Mesendoderm (in vitro differentiated cells): ENCODE data around the gene KCNN3.

Experiments
- DNase-seq: peaks from one replicate; pipeline ENCODE4 v3.0.0; 2013
- H2AK5ac ChIP-seq: 2 replicates; pipeline ENCODE4 v1.6.1; 2013; ENCODE audit warnings: low read length, inconsistent platforms
- H2BK120ac ChIP-seq: 2 replicates; pipeline ENCODE4 v1.6.1; 2013; ENCODE audit warnings: low read depth, mild to moderate bottlenecking, low read length, moderate library complexity, mixed read lengths
- H2BK15ac ChIP-seq: replicated peaks from 2 replicates; pipeline ENCODE4 v1.6.1; 2013; ENCODE audit warnings: low read depth, mild to moderate bottlenecking, moderate library complexity
- H2BK5ac ChIP-seq: 2 replicates; pipeline ENCODE4 v1.6.1; 2013; ENCODE audit warnings: low read length, inconsistent platforms
- H3K18ac ChIP-seq: 2 replicates; pipeline ENCODE4 v1.6.1; 2013; ENCODE audit warnings: mild to moderate bottlenecking, low read length, mixed read lengths
- H3K23ac ChIP-seq: one replicate; pipeline ENCODE4 v1.6.1; 2013; ENCODE audit warnings: low read length
- H3K27ac ChIP-seq: 2 replicates; pipeline ENCODE4 v1.5.1; 2013; ENCODE audit warnings: low read depth, mild to moderate bottlenecking, inconsistent platforms, low read length, moderate library complexity
- H3K27me3 ChIP-seq: 2 replicates; pipeline ENCODE4 v1.6.1; 2013; ENCODE audit warnings: low read length, control low read depth, mild to moderate bottlenecking, inconsistent platforms; ENCODE audit not compliant: insufficient read depth, poor library complexity
- H3K36me3 ChIP-seq: 2 replicates; pipeline ENCODE4 v1.6.1; 2013; ENCODE audit warnings: low read length, inconsistent platforms; ENCODE audit not compliant: control insufficient read depth, insufficient read depth
- H3K4ac ChIP-seq: one replicate; pipeline ENCODE4 v1.6.1; 2013; ENCODE audit warnings: low read depth, mild to moderate bottlenecking, low read length, moderate library complexity
- H3K4me1 ChIP-seq: 2 replicates; pipeline ENCODE4 v1.6.1; 2013; ENCODE audit warnings: low read depth, low read length, inconsistent platforms; ENCODE audit not compliant: control insufficient read depth
- H3K4me2 ChIP-seq: 2 replicates; pipeline ENCODE4 v1.6.1; 2013; ENCODE audit warnings: low read length
- H3K4me3 ChIP-seq: 2 replicates; pipeline ENCODE4 v1.5.1; 2013; ENCODE audit warnings: mild to moderate bottlenecking, low read length
- H3K56ac ChIP-seq: one replicate; pipeline ENCODE4 v1.6.1; 2013; ENCODE audit warnings: low read length
- H3K79me1 ChIP-seq: 2 replicates; pipeline ENCODE4 v1.6.1; 2013; ENCODE audit warnings: low read length, inconsistent platforms
- H3K79me2 ChIP-seq: 2 replicates; pipeline ENCODE4 v1.6.1; 2013; ENCODE audit warnings: mild to moderate bottlenecking, low read length; ENCODE audit not compliant: control insufficient read depth, insufficient read depth
- H3K9ac ChIP-seq: 2 replicates; pipeline ENCODE4 v1.6.1; 2013; ENCODE audit warnings: low read length, inconsistent platforms
- H4K5ac ChIP-seq: one replicate; pipeline ENCODE4 v1.6.1; 2013; ENCODE audit warnings: low read length
- H4K8ac ChIP-seq: one replicate; pipeline ENCODE4 v1.6.1; 2013; ENCODE audit warnings: low read depth, mild to moderate bottlenecking, control low read depth, low read length, moderate library complexity
- WGBS: extraction: QIAGEN DNeasy Blood & Tissue Kit; methylation state at CpG from one replicate; pipeline ENCODE4 v1.1.7; 2013; ENCODE audit warnings: low lambda C conversion rate, missing lambda C conversion rate; ENCODE audit not compliant: insufficient coverage; ENCODE audit errors: extremely low coverage; 5-methylcytosine and 5-hydroxymethylcytosine counted together

The KCNN3 gene

GRCh38 chr1:154777154-154777553 lies 92.9 kb downstream of the KCNN3 start:
- H3K23ac ChIP-seq, result no peak overlapping the region
- H3K79me2 ChIP-seq, result no peaks in the 10 kb centered on the region
- H3K79me1 ChIP-seq, result no peaks in the 10 kb centered on the region
- H3K9ac ChIP-seq, result no peak overlapping the region
- no CpG with 5 or more reads among the region's 5 CpGs for WGBS
- H3K56ac ChIP-seq, result no peak overlapping the region
- no peak overlapping the region for H2BK5ac ChIP-seq
- H3K27me3 ChIP-seq, result no peaks in the 10 kb centered on the region
- DNase-seq, result no peak
- H3K4me3 ChIP-seq, result no peak overlapping the region
- no peak overlapping the region for H3K4ac ChIP-seq
- H4K8ac ChIP-seq, result no peak overlapping the region
- H3K36me3 ChIP-seq, result no peaks in the 10 kb centered on the region
- H3K4me2 ChIP-seq, result no peak overlapping the region
- no peak overlapping the region for H3K27ac ChIP-seq
- peaks cover 5% of the 10 kb centered on the region for H3K4me1 ChIP-seq
- no peak overlapping the region for H4K5ac ChIP-seq
- no peak overlapping the region for H2BK120ac ChIP-seq
- no peak overlapping the region for H2BK15ac ChIP-seq
- no peak overlapping the region for H3K18ac ChIP-seq
- H2AK5ac ChIP-seq, result no peak overlapping the region

GRCh38 chr1:154775621-154776605 lies 94.2 kb downstream of the KCNN3 start:
- no peak overlapping the region for H2AK5ac ChIP-seq
- H2BK120ac ChIP-seq, result no peak overlapping the region
- no peak overlapping the region for H2BK15ac ChIP-seq
- H3K56ac ChIP-seq, result no peak overlapping the region
- no peak overlapping the region for H3K23ac ChIP-seq
- no peak overlapping the region for H4K8ac ChIP-seq
- H3K4me2 ChIP-seq, result no peak overlapping the region
- H3K36me3 ChIP-seq, result no peaks in the 10 kb centered on the region
- H4K5ac ChIP-seq, result no peak overlapping the region
- DNase-seq, result no peak
- no peaks in the 10 kb centered on the region for H3K27me3 ChIP-seq
- no peak overlapping the region for H3K27ac ChIP-seq
- no peak overlapping the region for H3K9ac ChIP-seq
- H3K4me1 ChIP-seq, result peaks cover 5% of the 10 kb centered on the region
- no peaks in the 10 kb centered on the region for H3K79me2 ChIP-seq
- no peaks in the 10 kb centered on the region for H3K79me1 ChIP-seq
- no peak overlapping the region for H2BK5ac ChIP-seq
- H3K18ac ChIP-seq, result no peak overlapping the region
- no peak overlapping the region for H3K4ac ChIP-seq
- WGBS, result no CpG with 5 or more reads among the region's 17 CpGs
- no peak overlapping the region for H3K4me3 ChIP-seq

- Histone ChIP-seq H3K4me1 (peaks cover 5% of the 10 kb centered on the region), H3K18ac (no peak overlapping the region), H2AK5ac (no peak overlapping the region), H2BK5ac (no peak overlapping the region), H3K27me3 (no peaks in the 10 kb centered on the region), H3K4me2 (no peak overlapping the region), H3K23ac (no peak overlapping the region), H3K27ac (no peak overlapping the region), H3K56ac (no peak overlapping the region), H3K79me1 (no peaks in the 10 kb centered on the region), H3K36me3 (no peaks in the 10 kb centered on the region), H2BK120ac (no peak overlapping the region), H3K4ac (no peak overlapping the region), H4K5ac (no peak overlapping the region), H3K4me3 (no peak overlapping the region), H3K9ac (no peak overlapping the region), H3K79me2 (no peaks in the 10 kb centered on the region), H2BK15ac (no peak overlapping the region), H4K8ac (no peak overlapping the region)
- no peak for DNase-seq
- no CpG with 5 or more reads among the region's 7 CpGs for WGBS
Measured at GRCh38 chr1:154774175-154774855, 95.8 kb downstream of the KCNN3 start.

GRCh38 chr1:154773551-154773950 lies 96.5 kb downstream of the KCNN3 start:
- no peaks in the 10 kb centered on the region for H3K27me3 ChIP-seq
- no peak overlapping the region for H2AK5ac ChIP-seq
- H4K8ac ChIP-seq, result no peak overlapping the region
- peaks cover 5% of the 10 kb centered on the region for H3K4me1 ChIP-seq
- H3K56ac ChIP-seq, result no peak overlapping the region
- no peak overlapping the region for H3K9ac ChIP-seq
- no peak overlapping the region for H3K4ac ChIP-seq
- H4K5ac ChIP-seq, result no peak overlapping the region
- H3K23ac ChIP-seq, result no peak overlapping the region
- H3K18ac ChIP-seq, result no peak overlapping the region
- DNase-seq, result no peak
- H3K79me1 ChIP-seq, result no peaks in the 10 kb centered on the region
- no peak overlapping the region for H3K27ac ChIP-seq
- H2BK5ac ChIP-seq, result no peak overlapping the region
- H3K79me2 ChIP-seq, result no peaks in the 10 kb centered on the region
- H3K4me3 ChIP-seq, result no peak overlapping the region
- H3K36me3 ChIP-seq, result no peaks in the 10 kb centered on the region
- WGBS, result no CpG with 5 or more reads among the region's 2 CpGs
- no peak overlapping the region for H2BK120ac ChIP-seq
- no peak overlapping the region for H2BK15ac ChIP-seq
- H3K4me2 ChIP-seq, result no peak overlapping the region

- peak; percentile 85 for DNase-seq
- no peaks in the 10 kb centered on the region for H3K27me3 ChIP-seq
Measured at GRCh38 chr1:154772606-154773506, 97.2 kb downstream of the KCNN3 start.

More at GRCh38 chr1:154772606-154773506, 97.2 kb downstream of the KCNN3 start:
- no peak overlapping the region for H2BK15ac ChIP-seq
- no peak overlapping the region for H2BK5ac ChIP-seq
- H4K5ac ChIP-seq, result no peak overlapping the region
- no peaks in the 10 kb centered on the region for H3K79me1 ChIP-seq
- no peak overlapping the region for H2BK120ac ChIP-seq
- no peak overlapping the region for H3K18ac ChIP-seq
- no peak overlapping the region for H2AK5ac ChIP-seq
- no peak overlapping the region for H3K4me2 ChIP-seq
- no CpG with 5 or more reads among the region's 17 CpGs for WGBS
- peaks cover 5% of the 10 kb centered on the region for H3K4me1 ChIP-seq
- H3K27ac ChIP-seq, result no peak overlapping the region
- peak overlapping the region; percentile 53 for H3K56ac ChIP-seq
- no peaks in the 10 kb centered on the region for H3K36me3 ChIP-seq
- H3K4ac ChIP-seq, result no peak overlapping the region
- no peak overlapping the region for H3K4me3 ChIP-seq
- no peak overlapping the region for H3K9ac ChIP-seq
- H3K23ac ChIP-seq, result peak overlapping the region; percentile 15
- no peak overlapping the region for H4K8ac ChIP-seq
- no peaks in the 10 kb centered on the region for H3K79me2 ChIP-seq
